ENCODE results near the gene NPEPL1. TPM values are rescaled to one million over a fixed set of nuclear protein-coding genes. Genes with fewer than 3 reads are reported as not detected.

Gene NPEPL1
- total RNA-seq, 1 donor from 2014 or later = 26.4 TPM

- ATAC-seq (no peak), DNase-seq (no peak)
- intact Hi-C loops (cut with micrococcal nuclease) = no loop called here
These were observed 17.0 kb upstream of the NPEPL1 start for GRCh38 chr20:58675641-58676040.

- intact Hi-C loops (cut with micrococcal nuclease) = no loop called here
- ATAC-seq (no peak), DNase-seq (no peak)
These were observed 16.4 kb upstream of the NPEPL1 start for GRCh38 chr20:58676161-58676560.

- DNase-seq = no peak
- intact Hi-C loops (cut with micrococcal nuclease) = no loop called here
- no peak for ATAC-seq
These were observed 15.5 kb upstream of the NPEPL1 start for GRCh38 chr20:58677079-58677604.

- intact Hi-C loops (cut with micrococcal nuclease) = no loop called here
- ATAC-seq (no peak), DNase-seq (no peak)
These were observed 14.8 kb upstream of the NPEPL1 start for GRCh38 chr20:58677808-58678207.

- ATAC-seq (no peak), DNase-seq (no peak)
- intact Hi-C loops (cut with micrococcal nuclease) = no loop called here
These were observed 13.8 kb upstream of the NPEPL1 start for GRCh38 chr20:58678806-58679205.

GRCh38 chr20:58682656-58683531 is 9.7 kb upstream of the NPEPL1 start:
- no peak for DNase-seq
- ATAC-seq = no peak
- intact Hi-C loops (cut with micrococcal nuclease) = no loop called here

GRCh38 chr20:58684291-58684690 is 8.3 kb upstream of the NPEPL1 start:
- intact Hi-C loops (cut with micrococcal nuclease) = no loop called here
- ATAC-seq = no peak
- no peak for DNase-seq

- intact Hi-C loops (cut with micrococcal nuclease) = no loop called here
- DNase-seq (no peak), ATAC-seq (no peak)
These were observed 6.6 kb upstream of the NPEPL1 start for GRCh38 chr20:58685988-58686387.

GRCh38 chr20:58688414-58688813 is 4.2 kb upstream of the NPEPL1 start:
- intact Hi-C loops (cut with micrococcal nuclease) = no loop called here
- DNase-seq = no peak
- ATAC-seq = no peak

- ATAC-seq = no peak
- no peak for DNase-seq
- intact Hi-C loops (cut with micrococcal nuclease) = no loop called here
These were observed 3.8 kb upstream of the NPEPL1 start for GRCh38 chr20:58688840-58689239.

GRCh38 chr20:58690396-58691135 is 2.0 kb upstream of the NPEPL1 start:
- no peak for DNase-seq
- intact Hi-C loops (cut with micrococcal nuclease) = no loop called here

GRCh38 chr20:58691773-58692578 is 624 bp upstream of the NPEPL1 start:
- DNase-seq (peak; percentile 58), ATAC-seq (peak; percentile 47)
- intact Hi-C loops (cut with micrococcal nuclease) = no loop called here

More at GRCh38 chr20:58690396-58691135, 2.0 kb upstream of the NPEPL1 start:
- ATAC-seq = peak; percentile 33

GRCh38 chr20:58693226-58694006 is 816 bp downstream of the NPEPL1 start:
- ATAC-seq (peak; percentile 19), DNase-seq (peak; percentile 55)
- intact Hi-C loops (cut with micrococcal nuclease) = no loop called here

- intact Hi-C loops (cut with micrococcal nuclease) = no loop called here
- DNase-seq (peak; percentile 23), ATAC-seq (no peak)
These were observed 1.9 kb downstream of the NPEPL1 start for GRCh38 chr20:58694241-58695083.

GRCh38 chr20:58695084-58695722 is 2.6 kb downstream of the NPEPL1 start:
- no peak for DNase-seq
- intact Hi-C loops (cut with micrococcal nuclease) = no loop called here
- no peak for ATAC-seq

GRCh38 chr20:58695895-58696375 is 3.3 kb downstream of the NPEPL1 start:
- intact Hi-C loops (cut with micrococcal nuclease) = no loop called here
- DNase-seq = no peak
- ATAC-seq = no peak

- intact Hi-C loops (cut with micrococcal nuclease) = no loop called here
These were observed 3.9 kb downstream of the NPEPL1 start for GRCh38 chr20:58696411-58696961.

More at GRCh38 chr20:58696411-58696961, 3.9 kb downstream of the NPEPL1 start:
- DNase-seq = no peak
- no peak for ATAC-seq

Data from left ventricle myocardium superior (tissue), 1 donor.